GM19324 (cell line): ENCODE results near the gene FSTL3.

ENCODE experiments used
- ATAC-seq: cut with Tn5 transposase; IDR thresholded peaks from one replicate; pipeline ENCODE4 v1.9.1; 2021; ENCODE audit warnings: mild to moderate bottlenecking, moderate library complexity; ENCODE audit not compliant: unreplicated experiment, low FRiP score

Gene FSTL3

GRCh38 chr19:729965-730668 lies 53.9 kb downstream of the FSTL3 start:
- ATAC-seq: no peak

- ATAC-seq: no peak
Measured at GRCh38 chr19:731000-731399, 54.8 kb downstream of the FSTL3 start.

- ATAC-seq: no peak
Measured at GRCh38 chr19:732148-733069, 56.2 kb downstream of the FSTL3 start.
